Gastroesophageal sphincter (tissue), 4 donors: ENCODE measurements around the gene ARF3. TPM values are rescaled to one million over a fixed set of nuclear protein-coding genes. Genes with fewer than 3 reads are reported as not detected.

ENCODE experiments used
- ATAC-seq: fragments of 150-250 bp; one replicate; pipeline ENCODE4 v1.9.1; 2016; ENCODE audit warnings: mild to moderate bottlenecking, moderate library complexity
- H3K27ac ChIP-seq, 4 donors: fragments of 200-600 bp; sonication (generic) in 3 of 4; 1 replicate in 3 of 4; 2 replicates in 1 of 4; pipeline ENCODE4 v1.5.1; 2016 to 2019
- H3K27me3 ChIP-seq: fragments of 200-600 bp; sonication (generic); one replicate; pipeline ENCODE4 v1.5.1; 2019
- H3K36me3 ChIP-seq, 2 donors: fragments of 200-600 bp; sonication (generic); one replicate each; pipeline ENCODE4 v1.5.1; 2019; ENCODE audit warnings: control low read depth in 1 of 2
- H3K4me1 ChIP-seq, 3 donors: fragments of 200-600 bp; sonication (generic); 1 replicate in 2 of 3; 2 replicates in 1 of 3; pipeline ENCODE4 v1.5.1; 2016 to 2019; ENCODE audit warnings: control low read depth in 2 of 3
- H3K4me3 ChIP-seq, 2 donors: fragments of 200-600 bp; sonication (generic); one replicate each; pipeline ENCODE4 v1.5.1; 2019; ENCODE audit warnings: mild to moderate bottlenecking in 1 of 2, moderate library complexity in 1 of 2
- H3K9me3 ChIP-seq, 3 donors: fragments of 200-600 bp; sonication (generic); one replicate each; pipeline ENCODE4 v1.5.1; 2017 to 2019; ENCODE audit warnings: control low read depth in 2 of 3
- CTCF ChIP-seq, 4 experiments: fragments of 200-600 bp in 2 of 4; fragments of 450-650 bp in 2 of 4; sonication (generic) in 1 of 4; IDR thresholded peaks; one replicate each; pipeline ENCODE4 v1.5.1; 2017 to 2019; ENCODE audit warnings: antibody characterized with exemption in 4 of 4, mild to moderate bottlenecking in 2 of 4, moderate library complexity in 2 of 4
- EP300 ChIP-seq: sonication (generic); formaldehyde crosslinking; IDR thresholded peaks from one replicate; pipeline ENCODE4 v1.6.1; 2017; ENCODE audit warnings: antibody characterized with exemption, mild to moderate bottlenecking
- POLR2A ChIP-seq, 2 donors: fragments of 450-650 bp; IDR thresholded peaks; one replicate each; pipeline ENCODE4 v1.6.1; 2017; ENCODE audit warnings: antibody characterized with exemption in 2 of 2, mild to moderate bottlenecking in 2 of 2, moderate library complexity in 1 of 2
- POLR2AphosphoS5 ChIP-seq: sonication (generic); formaldehyde crosslinking; IDR thresholded peaks from one replicate; pipeline ENCODE4 v1.6.1; 2017; ENCODE audit warnings: antibody characterized with exemption
- WGBS, 2 donors: methylation state at CpG; one replicate each; pipeline ENCODE4 v1.1.5; 2018; ENCODE audit warnings: low coverage in 1 of 2; 5-methylcytosine and 5-hydroxymethylcytosine counted together
- total RNA-seq, 4 donors: library from RNA; depleted of rRNA; stranded (reverse); fragments of >200 nt; gene quantifications; one replicate each; pipeline ENCODE4 v1.1.0, GENCODE V29; 2016

Gene ARF3
- total RNA-seq, 4 donors from 2014 or later: 52.6 to 91.6 (median 83.1) TPM

- no peak for ATAC-seq
- Histone ChIP-seq H3K36me3 (no peaks in the 10 kb centered on the region), H3K27me3 (peaks cover 94% of the 10 kb centered on the region), H3K27ac (no peak overlapping the region), H3K4me1 (peaks cover 0 to 6% (median 0%) of the 10 kb centered on the region in 3 donors), H3K4me3 (no peak overlapping the region), H3K9me3 (no peaks in the 10 kb centered on the region)
- TF ChIP-seq CTCF (IDR thresholded peaks at IDR 0.05): no peak
- no peak for TF ChIP-seq POLR2A (IDR thresholded peaks at IDR 0.05)
- TF ChIP-seq POLR2AphosphoS5: no peak
- TF ChIP-seq EP300: no peak
- WGBS, 2 donors: 57% methylated on average over 1 of the region's 23 CpGs; no CpG with 5 or more reads in 1 of the 2 donors
These were observed 29.5 kb upstream of the ARF3 start for GRCh38 chr12:48986720-48987291.

- H3K4me1 ChIP-seq: peaks cover 0 to 15% (median 8%) of the 10 kb centered on the region in 3 donors
- WGBS, 2 donors: 73 to 88% methylated on average over 2 of the region's 2 CpGs
- peaks cover 95% of the 10 kb centered on the region for H3K27me3 ChIP-seq
- no peak overlapping the region for H3K27ac ChIP-seq
- no peak for TF ChIP-seq POLR2A (IDR thresholded peaks at IDR 0.05)
- no peak for TF ChIP-seq EP300
- ATAC-seq: no peak
- no peaks in the 10 kb centered on the region for H3K36me3 ChIP-seq
- H3K9me3 ChIP-seq: no peaks in the 10 kb centered on the region
- no peak overlapping the region for H3K4me3 ChIP-seq
These were observed 28.6 kb upstream of the ARF3 start for GRCh38 chr12:48985901-48986300.

GRCh38 chr12:48985475-48985897, 28.2 kb upstream of the ARF3 start:
- 17% methylated on average over 5 of the region's 10 CpGs; no CpG with 5 or more reads in 1 of the 2 donors for WGBS, 2 donors
- Histone ChIP-seq H3K9me3 (no peaks in the 10 kb centered on the region), H3K27ac (no peak overlapping the region), H3K36me3 (no peaks in the 10 kb centered on the region), H3K27me3 (peaks cover 95% of the 10 kb centered on the region), H3K4me3 (no peak overlapping the region), H3K4me1 (peaks cover 0 to 19% (median 12%) of the 10 kb centered on the region in 3 donors)
- ATAC-seq: no peak
- TF ChIP-seq POLR2AphosphoS5: no peak
- TF ChIP-seq EP300: no peak
- TF ChIP-seq CTCF (IDR thresholded peaks at IDR 0.05): no peak
- TF ChIP-seq POLR2A (IDR thresholded peaks at IDR 0.05): no peak

GRCh38 chr12:48982397-48983080, 25.3 kb upstream of the ARF3 start:
- Histone ChIP-seq H3K4me3 (no peak overlapping the region), H3K27ac (no peak overlapping the region), H3K36me3 (no peaks in the 10 kb centered on the region), H3K27me3 (peaks cover 95% of the 10 kb centered on the region), H3K4me1 (peaks cover 0 to 43% (median 38%) of the 10 kb centered on the region in 3 donors), H3K9me3 (no peaks in the 10 kb centered on the region)
- 55 to 56% methylated on average over 3 to 4 of the region's 6 CpGs for WGBS, 2 donors
- TF ChIP-seq EP300 (no peak), POLR2AphosphoS5 (no peak), CTCF (IDR thresholded peaks at IDR 0.05) (no peak)
- ATAC-seq: no peak

- 4 to 16% methylated on average over 8 to 9 of the region's 13 CpGs for WGBS, 2 donors
- no peaks in the 10 kb centered on the region for H3K9me3 ChIP-seq
- no peak overlapping the region for H3K27ac ChIP-seq
- H3K4me1 ChIP-seq: peaks cover 0 to 44% (median 38%) of the 10 kb centered on the region in 3 donors
- ATAC-seq: no peak
- H3K36me3 ChIP-seq: no peaks in the 10 kb centered on the region
- TF ChIP-seq CTCF (IDR thresholded peaks at IDR 0.05): no peak
- no peak for TF ChIP-seq EP300
- TF ChIP-seq POLR2A (IDR thresholded peaks at IDR 0.05): no peak
- no peak for TF ChIP-seq POLR2AphosphoS5
- no peak overlapping the region for H3K4me3 ChIP-seq
- peaks cover 95% of the 10 kb centered on the region for H3K27me3 ChIP-seq
These were observed 24.5 kb upstream of the ARF3 start for GRCh38 chr12:48981757-48982157.
